Fibroblast of skin of left biceps (primary cell): ENCODE measurements around the gene PACRG.
"Not testable (repeated sequence)": the region's sequence is repeated elsewhere in the genome, so short reads cannot be mapped to it uniquely, and the experiment has no call there.

Experiments
- DNase-seq, 2 experiments: peaks; one replicate each; pipeline ENCODE4 v3.0.0-alpha.2; 2013; ENCODE audit warnings: low read depth in 2 of 2

Gene PACRG

GRCh38 chr6:162941128-162941527 is 213.4 kb downstream of the PACRG start:
- DNase-seq = no peak

GRCh38 chr6:162942866-162943265 is 215.1 kb downstream of the PACRG start:
- DNase-seq = peak; percentile 54 to 62

GRCh38 chr6:162943369-162943768 is 215.6 kb downstream of the PACRG start:
- no peak for DNase-seq

- no peak for DNase-seq
Observed at GRCh38 chr6:162951164-162951743, 223.5 kb downstream of the PACRG start.

GRCh38 chr6:162952423-162952822 is 224.6 kb downstream of the PACRG start:
- no peak for DNase-seq

- DNase-seq = no peak
Observed at GRCh38 chr6:162957062-162957461, 229.3 kb downstream of the PACRG start.

- DNase-seq = peak in 1 of 2 experiments; percentile 13
Observed at GRCh38 chr6:162960679-162961457, 233.1 kb downstream of the PACRG start.

GRCh38 chr6:162962093-162962492 is 234.3 kb downstream of the PACRG start:
- DNase-seq = no peak

GRCh38 chr6:162963861-162964260 is 236.1 kb downstream of the PACRG start:
- DNase-seq = no peak

GRCh38 chr6:162964488-162965140 is 236.8 kb downstream of the PACRG start:
- DNase-seq = peak; percentile 100

- DNase-seq = no peak
Observed at GRCh38 chr6:162965366-162965765, 237.6 kb downstream of the PACRG start.

- DNase-seq = no peak
Observed at GRCh38 chr6:162970246-162970645, 242.5 kb downstream of the PACRG start.

- no peak for DNase-seq
Observed at GRCh38 chr6:162971356-162971755, 243.6 kb downstream of the PACRG start.

GRCh38 chr6:162973151-162973872 is 245.5 kb downstream of the PACRG start:
- no peak for DNase-seq

GRCh38 chr6:162973980-162974379 is 246.2 kb downstream of the PACRG start:
- DNase-seq = no peak

- DNase-seq = no peak
Observed at GRCh38 chr6:162974685-162975084, 246.9 kb downstream of the PACRG start.

GRCh38 chr6:162976141-162976540 is 248.4 kb downstream of the PACRG start:
- no peak for DNase-seq

- not testable (repeated sequence) for DNase-seq
Observed at GRCh38 chr6:162983234-162983633, 255.5 kb downstream of the PACRG start.

GRCh38 chr6:162998777-162999176 is 271.0 kb downstream of the PACRG start:
- no peak for DNase-seq

GRCh38 chr6:162999575-163000285 is 272.0 kb downstream of the PACRG start:
- peak; percentile 54 to 58 for DNase-seq

GRCh38 chr6:163001330-163001729 is 273.6 kb downstream of the PACRG start:
- no peak for DNase-seq

- DNase-seq = no peak
Observed at GRCh38 chr6:163008186-163008585, 280.4 kb downstream of the PACRG start.
